Neuronal stem cell (in vitro differentiated cells): ENCODE measurements around the gene MTAP.

ENCODE experiments used
- DNase-seq: peaks from one replicate; pipeline ENCODE4 v3.0.0-alpha.2; 2013; ENCODE audit warnings: low spot score
- H2AFZ ChIP-seq: one replicate; pipeline ENCODE4 v1.6.1; 2013; ENCODE audit warnings: mild to moderate bottlenecking, low read length, inconsistent platforms
- H2AK5ac ChIP-seq: 2 replicates; pipeline ENCODE4 v1.6.1; 2013; ENCODE audit warnings: low read depth, mild to moderate bottlenecking, inconsistent platforms, low read length, moderate library complexity, mixed read lengths
- H2BK120ac ChIP-seq: 2 replicates; pipeline ENCODE4 v1.6.1; 2013; ENCODE audit warnings: low read depth, mild to moderate bottlenecking, inconsistent platforms, low read length, moderate library complexity, mixed read lengths
- H2BK12ac ChIP-seq: one replicate; pipeline ENCODE4 v1.6.1; 2013; ENCODE audit warnings: low read length, inconsistent platforms
- H2BK15ac ChIP-seq: 2 replicates; pipeline ENCODE4 v1.6.1; 2013; ENCODE audit warnings: mild to moderate bottlenecking, low read length, inconsistent platforms, mixed read lengths
- H2BK5ac ChIP-seq: one replicate; pipeline ENCODE4 v1.6.1; 2013; ENCODE audit warnings: inconsistent platforms, mild to moderate bottlenecking, low read length, moderate library complexity
- H3K14ac ChIP-seq: one replicate; pipeline ENCODE4 v1.6.1; 2013; ENCODE audit warnings: low read length, inconsistent platforms
- H3K18ac ChIP-seq: 2 replicates; pipeline ENCODE4 v1.6.1; 2013; ENCODE audit warnings: low read length, inconsistent platforms
- H3K23ac ChIP-seq: 2 replicates; pipeline ENCODE4 v1.6.1; 2013; ENCODE audit warnings: low read depth, mild to moderate bottlenecking, mixed read lengths, low read length, inconsistent platforms; ENCODE audit not compliant: poor library complexity
- H3K27ac ChIP-seq: replicated peaks from 3 replicates; pipeline ENCODE4 v1.5.1; 2013; ENCODE audit warnings: low read length, inconsistent platforms
- H3K27me3 ChIP-seq, 3 experiments: 2 replicates each; pipeline ENCODE4 v1.6.1; 2013; ENCODE audit warnings: low read length in 3 of 3, mild to moderate bottlenecking in 2 of 3, inconsistent platforms in 1 of 3, low read depth in 1 of 3, mixed read lengths in 1 of 3, moderate library complexity in 1 of 3; ENCODE audit not compliant: control insufficient read depth in 3 of 3, insufficient read depth in 3 of 3
- H3K36me3 ChIP-seq, 2 donors: replicated peaks in 1 of 2; 2 replicates each; pipeline ENCODE4 v1.6.1; 2013; ENCODE audit warnings: low read length in 2 of 2; ENCODE audit not compliant: control insufficient read depth in 2 of 2, insufficient read depth in 2 of 2
- H3K4ac ChIP-seq: 2 replicates; pipeline ENCODE4 v1.6.1; 2013; ENCODE audit warnings: inconsistent platforms, mild to moderate bottlenecking, low read length, moderate library complexity
- H3K4me1 ChIP-seq, 2 donors: 1 replicate in 1 of 2; 2 replicates in 1 of 2; pipeline ENCODE4 v1.6.1; 2013; ENCODE audit warnings: low read length in 2 of 2, low read depth in 1 of 2; ENCODE audit not compliant: control insufficient read depth in 2 of 2, insufficient read depth in 1 of 2
- H3K4me2 ChIP-seq: one replicate; pipeline ENCODE4 v1.6.1; 2013; ENCODE audit warnings: mild to moderate bottlenecking, low read length, inconsistent platforms; ENCODE audit not compliant: insufficient read depth, poor library complexity, severe bottlenecking
- H3K4me3 ChIP-seq, 2 donors: 2 replicates each; pipeline ENCODE4 v1.5.1; 2013; ENCODE audit warnings: low read length in 2 of 2, mild to moderate bottlenecking in 2 of 2, inconsistent platforms in 1 of 2, moderate library complexity in 1 of 2
- H3K79me1 ChIP-seq: one replicate; pipeline ENCODE4 v1.6.1; 2013; ENCODE audit warnings: low read depth, mild to moderate bottlenecking, inconsistent platforms, low read length, moderate library complexity
- H3K9ac ChIP-seq: one replicate; pipeline ENCODE4 v1.6.1; 2013; ENCODE audit warnings: mild to moderate bottlenecking, low read depth, low read length, inconsistent platforms; ENCODE audit not compliant: poor library complexity
- H3K9me3 ChIP-seq, 2 donors: replicated peaks in 1 of 2; 2 replicates each; pipeline versions ENCODE3 to v1.6.1; 2013; ENCODE audit warnings: low read length in 2 of 2, mild to moderate bottlenecking in 2 of 2, inconsistent platforms in 1 of 2, low read depth in 1 of 2, mixed read lengths in 1 of 2, moderate library complexity in 1 of 2; ENCODE audit not compliant: control insufficient read depth in 2 of 2, insufficient read depth in 1 of 2
- H4K8ac ChIP-seq: one replicate; pipeline ENCODE4 v1.6.1; 2013; ENCODE audit warnings: low read depth, mild to moderate bottlenecking, inconsistent platforms, low read length, moderate library complexity
- H4K91ac ChIP-seq: one replicate; pipeline ENCODE4 v1.6.1; 2013; ENCODE audit warnings: low read length, low read depth, mild to moderate bottlenecking, inconsistent platforms; ENCODE audit not compliant: poor library complexity
- WGBS, 2 donors: extraction: QIAGEN DNeasy Blood & Tissue Kit; methylation state at CpG; one replicate each; pipeline ENCODE4 v1.1.7; 2013; ENCODE audit warnings: missing lambda C conversion rate in 2 of 2, mixed read lengths in 1 of 2; ENCODE audit not compliant: insufficient read length in 2 of 2, insufficient replicate concordance in 1 of 2; ENCODE audit errors: extremely low coverage in 2 of 2; 5-methylcytosine and 5-hydroxymethylcytosine counted together

MTAP gene

GRCh38 chr9:21761309-21761901 is 41.0 kb upstream of the MTAP start:
- Histone ChIP-seq H3K9me3 (no peaks in the 10 kb centered on the region), H2BK12ac (no peak overlapping the region), H2AK5ac (no peak overlapping the region), H3K4me1 (no peaks in the 10 kb centered on the region), H3K4ac (no peak overlapping the region), H3K27me3 (no peaks in the 10 kb centered on the region), H3K79me1 (no peaks in the 10 kb centered on the region), H2BK15ac (no peak overlapping the region), H2BK120ac (no peak overlapping the region), H2BK5ac (no peak overlapping the region), H3K4me3 (no peak overlapping the region), H4K91ac (no peak overlapping the region), H4K8ac (no peak overlapping the region), H3K14ac (no peak overlapping the region), H3K4me2 (no peak overlapping the region), H3K23ac (no peak overlapping the region), H3K9ac (no peak overlapping the region), H3K27ac (no peak overlapping the region), H2AFZ (peak overlapping the region; percentile 56), H3K36me3 (no peaks in the 10 kb centered on the region), H3K18ac (no peak overlapping the region)
- DNase-seq, result no peak
- no CpG with 5 or more reads among the region's 4 CpGs for WGBS, 2 donors

GRCh38 chr9:21762064-21762463 is 40.4 kb upstream of the MTAP start:
- H3K9me3 ChIP-seq, result no peaks in the 10 kb centered on the region
- no peaks in the 10 kb centered on the region for H3K4me1 ChIP-seq
- H2BK15ac ChIP-seq, result no peak overlapping the region
- DNase-seq, result no peak
- H4K91ac ChIP-seq, result no peak overlapping the region
- no peaks in the 10 kb centered on the region for H3K36me3 ChIP-seq
- H3K27ac ChIP-seq, result no peak overlapping the region
- no peak overlapping the region for H2BK12ac ChIP-seq
- H3K14ac ChIP-seq, result no peak overlapping the region
- no peak overlapping the region for H3K4me3 ChIP-seq
- H3K79me1 ChIP-seq, result no peaks in the 10 kb centered on the region
- H3K4ac ChIP-seq, result no peak overlapping the region
- H2AK5ac ChIP-seq, result no peak overlapping the region
- H3K9ac ChIP-seq, result no peak overlapping the region
- no peak overlapping the region for H3K18ac ChIP-seq
- H3K23ac ChIP-seq, result no peak overlapping the region
- no peaks in the 10 kb centered on the region for H3K27me3 ChIP-seq
- H2BK120ac ChIP-seq, result no peak overlapping the region
- WGBS, 2 donors, result no CpG with 5 or more reads among the region's 3 CpGs
- H2BK5ac ChIP-seq, result no peak overlapping the region
- H3K4me2 ChIP-seq, result no peak overlapping the region
- no peak overlapping the region for H2AFZ ChIP-seq
- no peak overlapping the region for H4K8ac ChIP-seq

GRCh38 chr9:21764846-21765245 is 37.6 kb upstream of the MTAP start:
- Histone ChIP-seq H3K23ac (no peak overlapping the region), H3K18ac (no peak overlapping the region), H2BK5ac (no peak overlapping the region), H3K14ac (no peak overlapping the region), H4K8ac (no peak overlapping the region), H3K4me2 (no peak overlapping the region), H3K27ac (no peak overlapping the region), H2AK5ac (no peak overlapping the region), H2BK15ac (no peak overlapping the region), H2BK120ac (no peak overlapping the region), H3K27me3 (no peaks in the 10 kb centered on the region), H3K4ac (no peak overlapping the region), H3K9me3 (no peaks in the 10 kb centered on the region), H4K91ac (no peak overlapping the region), H3K36me3 (no peaks in the 10 kb centered on the region), H3K4me3 (no peak overlapping the region), H3K79me1 (no peaks in the 10 kb centered on the region), H2BK12ac (no peak overlapping the region), H3K9ac (no peak overlapping the region), H3K4me1 (no peaks in the 10 kb centered on the region), H2AFZ (no peak overlapping the region)
- no CpG with 5 or more reads among the region's 3 CpGs for WGBS, 2 donors
- no peak for DNase-seq

DNA sequence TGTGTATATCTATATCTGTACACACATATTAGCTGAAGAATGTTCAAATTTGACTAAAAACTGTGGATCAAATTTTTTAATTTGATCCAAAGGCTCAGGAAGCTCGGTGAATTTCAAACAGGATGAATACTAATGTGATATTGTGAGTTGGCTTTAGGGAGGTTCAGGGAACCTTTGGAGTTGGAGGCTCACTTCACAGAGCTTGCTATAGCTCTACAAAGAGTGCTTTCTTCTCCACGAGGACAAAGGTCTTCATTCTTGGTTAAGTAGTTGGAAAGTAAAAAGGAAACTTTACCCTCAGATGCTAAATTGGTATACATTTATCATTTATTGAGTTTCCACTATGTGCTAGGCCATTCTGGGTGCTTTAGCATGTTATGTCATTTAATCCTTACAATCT is 36.3 kb upstream of the MTAP start:
- H3K79me1 ChIP-seq, result no peaks in the 10 kb centered on the region
- H3K36me3 ChIP-seq, result no peaks in the 10 kb centered on the region
- H4K91ac ChIP-seq, result no peak overlapping the region
- no peak overlapping the region for H3K14ac ChIP-seq
- no peaks in the 10 kb centered on the region for H3K27me3 ChIP-seq
- H4K8ac ChIP-seq, result no peak overlapping the region
- H3K9me3 ChIP-seq, result no peaks in the 10 kb centered on the region
- no peaks in the 10 kb centered on the region for H3K4me1 ChIP-seq
- no peak overlapping the region for H2BK15ac ChIP-seq
- no peak overlapping the region for H3K23ac ChIP-seq
- H3K18ac ChIP-seq, result no peak overlapping the region
- no peak overlapping the region for H2AK5ac ChIP-seq
- H3K9ac ChIP-seq, result no peak overlapping the region
- H3K4me3 ChIP-seq, result no peak overlapping the region
- H2BK5ac ChIP-seq, result no peak overlapping the region
- H3K27ac ChIP-seq, result no peak overlapping the region
- H3K4me2 ChIP-seq, result no peak overlapping the region
- no peak overlapping the region for H2AFZ ChIP-seq
- no peak overlapping the region for H3K4ac ChIP-seq
- DNase-seq, result no peak
- no peak overlapping the region for H2BK120ac ChIP-seq
- no CpG with 5 or more reads among the region's 2 CpGs for WGBS, 2 donors
- H2BK12ac ChIP-seq, result no peak overlapping the region
